GM11168 (cell line): Measurements from ENCODE around the gene EDEM3.
"Not testable (repeated sequence)": the region's sequence is repeated elsewhere in the genome, so short reads cannot be mapped to it uniquely, and the experiment has no call there.

Experiments used
- in situ Hi-C: fragments of 300-500 bp; cut with MboI; formaldehyde crosslinking; loops from one replicate; pipeline ENCODE4 v1.12.0; 2022; ENCODE audit warnings: low sequenced_read_pairs; ENCODE audit not compliant: unreplicated experiment

Gene EDEM3

DNA sequence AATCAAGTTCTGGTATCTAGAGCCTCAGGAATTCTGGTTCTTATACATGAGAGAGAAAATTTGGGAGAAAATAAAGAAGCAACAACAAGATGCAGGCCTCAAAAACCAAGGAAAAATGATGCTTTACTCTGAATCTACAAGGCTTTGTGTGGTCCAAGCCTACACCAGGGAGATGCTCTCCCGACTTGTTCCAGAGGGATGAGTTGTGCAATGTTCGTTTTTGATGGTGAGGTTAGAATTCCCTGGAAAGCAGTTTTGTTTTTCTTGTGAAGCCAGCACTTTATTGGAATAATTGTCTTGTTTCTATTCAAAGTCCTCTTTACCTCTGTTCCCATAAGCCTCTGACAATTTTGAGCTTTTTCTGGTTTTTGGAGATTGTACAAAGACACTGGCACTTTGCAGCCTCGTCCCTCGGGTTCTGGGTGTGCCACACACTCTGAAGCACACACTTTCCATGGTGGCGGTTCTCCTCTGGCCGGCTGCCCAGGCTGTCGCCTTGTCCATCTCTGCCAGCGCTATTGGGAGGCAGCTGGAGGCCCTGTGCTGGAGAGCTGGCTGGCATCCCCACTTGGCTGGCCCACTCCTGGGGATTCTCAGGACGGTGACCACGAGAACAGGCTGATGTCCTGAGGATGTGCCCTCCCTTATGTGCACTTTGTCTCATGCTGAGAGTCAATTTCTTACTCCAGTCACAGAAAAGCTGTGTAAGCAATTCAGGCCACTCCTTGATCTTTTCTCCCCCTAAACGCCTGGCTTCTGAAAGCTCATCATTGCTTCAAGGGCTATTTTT lies 70.2 kb downstream of the EDEM3 start:
- in situ Hi-C loops, result no loop called here

- in situ Hi-C loops, result no loop called here
Observed at GRCh38 chr1:184682956-184683355, 71.7 kb downstream of the EDEM3 start.

GRCh38 chr1:184680611-184681225 lies 73.9 kb downstream of the EDEM3 start:
- in situ Hi-C loops, result not testable (repeated sequence)

GRCh38 chr1:184679472-184679871 lies 75.2 kb downstream of the EDEM3 start:
- in situ Hi-C loops, result not testable (repeated sequence)

GRCh38 chr1:184677344-184677743 lies 77.3 kb downstream of the EDEM3 start:
- in situ Hi-C loops, result no loop called here

GRCh38 chr1:184673305-184673704 lies 81.4 kb downstream of the EDEM3 start:
- in situ Hi-C loops, result loop anchor here (25.0 kb wide), 1 partner anchor 586 kb away; no protein-coding TSS in a partner anchor

DNA sequence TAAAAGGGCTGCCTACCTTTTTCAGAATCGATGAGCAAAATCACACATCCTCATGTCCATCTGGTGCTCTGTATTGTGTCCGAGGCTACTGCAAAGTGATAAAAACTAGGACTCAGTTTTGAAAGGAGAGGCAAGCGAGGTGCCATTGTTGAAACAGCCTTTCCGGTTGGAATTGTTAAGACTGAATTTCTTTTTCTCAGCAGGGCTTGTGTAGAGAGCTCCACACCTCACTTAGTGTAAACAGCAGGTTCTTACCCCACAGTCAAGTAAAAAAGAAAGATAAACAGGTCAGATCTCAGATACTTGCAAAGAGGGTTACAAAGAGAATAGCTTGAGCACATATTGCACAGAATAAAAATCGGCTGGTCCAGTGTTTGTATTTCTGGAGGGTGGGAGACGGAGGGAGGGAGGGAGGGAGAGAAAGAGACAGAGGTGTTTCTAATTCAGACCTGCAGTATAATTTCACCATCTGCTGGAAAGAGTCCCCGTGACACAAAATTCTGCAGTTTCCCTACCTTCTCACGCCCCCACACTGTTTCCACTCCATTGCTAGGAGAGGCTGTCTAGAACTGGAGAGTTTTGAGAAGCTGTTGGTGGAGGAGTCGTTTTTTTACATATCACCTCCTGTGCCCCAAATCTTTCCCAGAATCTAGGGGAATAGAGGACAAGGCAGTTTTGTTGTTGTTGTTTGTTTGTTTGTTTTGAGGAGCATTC lies 82.5 kb downstream of the EDEM3 start:
- in situ Hi-C loops, result loop anchor here (25.0 kb wide), 1 partner anchor 585 kb away; no protein-coding TSS in a partner anchor

GRCh38 chr1:184669391-184669790 lies 85.3 kb downstream of the EDEM3 start:
- in situ Hi-C loops, result loop anchor here (25.0 kb wide), 1 partner anchor 582 kb away; no protein-coding TSS in a partner anchor

DNA sequence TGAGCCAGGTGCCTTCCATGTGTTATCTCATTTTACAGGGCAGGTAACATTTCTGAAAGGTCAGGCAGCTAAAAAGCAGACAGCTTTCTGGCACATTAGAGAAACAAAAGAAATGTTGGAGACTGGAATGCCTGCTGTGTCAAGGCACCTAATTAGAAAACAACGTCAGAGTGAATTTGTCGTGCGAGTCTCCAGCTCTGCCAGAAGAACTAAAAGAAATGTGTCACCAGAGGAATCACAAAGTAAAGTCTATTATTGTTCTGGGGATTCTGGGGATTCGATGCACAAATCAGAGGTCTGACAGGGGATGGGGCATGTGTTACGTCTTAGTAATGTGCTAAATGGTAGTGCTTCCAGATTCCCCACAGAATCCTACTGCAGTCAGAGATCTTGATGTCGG lies 89.3 kb downstream of the EDEM3 start:
- in situ Hi-C loops, result loop anchor here (25.0 kb wide), 1 partner anchor 578 kb away; no protein-coding TSS in a partner anchor

GRCh38 chr1:184664661-184665060 lies 90.0 kb downstream of the EDEM3 start:
- in situ Hi-C loops, result loop anchor here (25.0 kb wide), 1 partner anchor 577 kb away; no protein-coding TSS in a partner anchor

DNA sequence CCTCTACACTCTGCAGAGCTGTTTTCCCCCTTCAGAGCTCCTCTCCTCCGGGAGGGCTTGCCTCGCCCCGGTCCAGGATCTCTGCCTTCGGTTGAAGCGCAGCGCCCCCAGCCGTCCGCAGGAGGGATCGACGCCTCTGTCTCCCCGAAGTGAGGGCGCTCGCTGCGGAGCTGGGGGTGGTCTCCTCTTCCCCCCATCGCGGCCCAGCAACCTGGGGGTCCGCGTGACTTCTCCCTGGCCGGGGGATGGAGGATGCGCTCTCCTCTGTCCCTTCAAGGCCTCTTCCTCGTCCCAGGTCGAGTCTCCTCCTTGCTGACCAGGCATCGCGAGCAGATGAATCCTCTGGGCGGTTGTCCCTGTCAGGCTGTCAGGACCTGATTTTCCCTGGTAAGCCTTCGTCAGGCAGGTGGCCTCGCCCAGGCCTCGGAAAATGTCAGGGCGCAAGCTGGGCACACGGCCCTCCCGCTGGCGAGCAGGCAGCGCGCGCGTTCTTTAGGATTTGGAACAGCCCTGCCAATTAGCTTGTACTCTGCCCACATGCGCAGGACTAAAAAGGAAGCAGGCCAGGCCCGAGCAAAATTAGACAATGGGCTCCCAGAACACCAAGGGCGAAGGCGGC lies 90.5 kb downstream of the EDEM3 start:
- in situ Hi-C loops, result loop anchor here (25.0 kb wide), 1 partner anchor 577 kb away; no protein-coding TSS in a partner anchor

- in situ Hi-C loops, result loop anchor here (25.0 kb wide), 1 partner anchor 574 kb away; no protein-coding TSS in a partner anchor
Observed at GRCh38 chr1:184661801-184662200, 92.9 kb downstream of the EDEM3 start.

GRCh38 chr1:184660462-184661191 lies 94.0 kb downstream of the EDEM3 start:
- in situ Hi-C loops, result loop anchor here (25.0 kb wide), 1 partner anchor 573 kb away; no protein-coding TSS in a partner anchor

- in situ Hi-C loops, result loop anchor here (25.0 kb wide), 1 partner anchor 571 kb away; no protein-coding TSS in a partner anchor
Observed at GRCh38 chr1:184658055-184658454, 96.6 kb downstream of the EDEM3 start.

DNA sequence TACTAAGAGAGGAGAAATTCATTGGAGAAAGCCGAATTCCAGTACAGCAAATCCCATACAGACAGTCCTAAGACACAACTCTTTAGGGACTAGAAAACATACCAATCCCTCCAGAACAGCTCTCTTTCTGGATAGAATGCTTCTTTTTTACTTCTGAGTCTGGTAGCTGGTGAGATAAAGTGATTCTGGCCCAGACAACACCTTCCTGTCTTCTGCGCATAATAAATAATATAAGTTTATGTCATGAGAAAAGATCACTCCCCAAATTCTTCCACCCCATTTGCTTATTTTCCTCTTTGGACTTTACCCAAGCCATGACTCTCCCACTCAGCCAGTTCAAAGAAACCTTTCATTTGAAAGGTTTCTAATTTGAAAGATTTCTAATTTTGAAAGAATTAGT lies 98.4 kb downstream of the EDEM3 start:
- in situ Hi-C loops, result loop anchor here (25.0 kb wide), 1 partner anchor 569 kb away; no protein-coding TSS in a partner anchor

- in situ Hi-C loops, result loop anchor here (25.0 kb wide), 1 partner anchor 568 kb away; no protein-coding TSS in a partner anchor
Observed at GRCh38 chr1:184655185-184655584, 99.5 kb downstream of the EDEM3 start.

GRCh38 chr1:184650177-184650866 lies 104.3 kb downstream of the EDEM3 start:
- in situ Hi-C loops, result loop anchor here (25.0 kb wide), 1 partner anchor 563 kb away; no protein-coding TSS in a partner anchor

DNA sequence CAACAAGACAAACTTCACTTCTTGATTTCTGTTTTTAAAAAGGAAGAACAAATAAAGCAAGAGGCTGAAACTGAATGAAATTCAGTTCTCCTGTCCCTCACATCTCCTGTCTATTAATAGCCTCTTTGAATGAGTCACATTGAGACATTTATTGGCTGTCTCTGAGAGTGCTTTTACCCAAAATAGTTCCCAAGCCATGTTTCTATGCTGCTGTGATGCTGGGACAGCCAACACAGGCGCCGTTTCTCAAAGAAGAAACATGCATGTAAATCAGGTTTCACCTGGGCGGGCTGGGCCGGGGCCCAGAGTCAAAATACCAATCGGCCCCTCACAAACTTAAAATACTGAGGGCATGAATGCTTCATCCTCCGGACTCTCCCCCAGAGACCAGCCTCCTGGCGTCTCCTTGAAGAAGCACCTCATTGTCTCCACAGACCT lies 105.2 kb downstream of the EDEM3 start:
- in situ Hi-C loops, result no loop called here

DNA sequence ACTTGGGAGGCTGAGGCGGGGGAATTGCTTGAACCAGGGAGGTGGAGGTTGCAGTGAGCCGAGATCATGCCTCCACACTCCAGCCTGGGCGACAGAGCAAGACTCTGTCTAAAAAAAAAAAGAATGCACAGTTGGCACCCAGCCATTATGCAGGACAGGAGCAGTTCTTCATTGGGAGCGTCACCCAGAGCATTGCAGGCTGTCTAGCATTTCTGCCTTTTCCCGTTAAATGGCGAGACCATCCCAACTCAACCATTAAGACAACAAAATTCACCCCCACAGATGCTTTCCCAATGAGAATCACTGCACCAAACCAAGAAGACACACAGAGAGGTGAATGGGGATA lies 105.8 kb downstream of the EDEM3 start:
- in situ Hi-C loops, result no loop called here
